Inflammatory macrophage (primary cell): ENCODE measurements around the gene A3GALT2.

Experiments used
- DNase-seq, 2 donors: peaks; one replicate each; pipeline ENCODE4 v3.0.0-alpha.2; 2020 to 2022

A3GALT2 gene

DNA sequence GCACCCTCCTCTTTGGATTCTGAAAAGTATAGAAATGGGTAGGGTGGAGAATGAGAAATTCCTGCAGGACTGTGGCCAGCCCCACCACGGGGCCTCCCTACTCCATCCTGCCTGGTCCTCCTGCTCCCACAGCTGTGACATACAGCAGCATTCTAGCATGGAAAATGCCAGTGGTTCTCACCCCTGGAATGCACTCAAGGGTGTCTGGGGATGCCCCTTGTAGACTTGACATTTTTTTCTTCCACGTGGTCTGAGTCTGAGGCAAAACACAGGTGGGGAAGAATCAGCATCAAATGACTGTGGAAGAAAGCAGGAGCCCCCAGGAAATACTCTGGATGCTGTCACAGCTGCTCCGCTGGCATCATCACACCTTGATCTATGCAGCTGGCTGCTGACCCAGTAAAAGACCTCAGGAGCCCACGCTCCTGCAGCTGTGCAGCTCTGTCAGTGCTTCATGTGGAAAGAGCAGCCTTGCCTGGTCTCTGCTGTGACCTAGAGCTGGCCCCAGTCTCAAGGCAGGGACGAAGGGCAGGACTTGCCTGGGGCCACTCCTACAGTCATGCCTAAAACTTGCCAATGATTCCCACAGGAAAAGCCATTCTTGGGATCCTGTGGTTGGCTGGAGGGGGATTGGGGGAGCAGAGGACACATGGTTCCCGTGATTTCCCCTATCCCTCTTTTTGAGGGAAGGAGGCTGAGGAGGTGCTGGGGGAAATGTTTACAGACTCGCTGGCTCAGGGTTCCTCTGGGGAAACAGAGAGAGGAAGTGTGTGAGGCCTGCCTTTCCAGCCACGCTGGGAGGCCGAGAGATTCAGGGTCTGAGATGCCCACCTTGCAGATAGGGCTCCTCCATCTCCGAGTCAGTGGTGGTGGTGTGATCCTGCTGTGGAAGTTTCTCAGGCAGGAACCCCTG lies 10.8 kb upstream of the A3GALT2 start:
- no peak for DNase-seq

DNA sequence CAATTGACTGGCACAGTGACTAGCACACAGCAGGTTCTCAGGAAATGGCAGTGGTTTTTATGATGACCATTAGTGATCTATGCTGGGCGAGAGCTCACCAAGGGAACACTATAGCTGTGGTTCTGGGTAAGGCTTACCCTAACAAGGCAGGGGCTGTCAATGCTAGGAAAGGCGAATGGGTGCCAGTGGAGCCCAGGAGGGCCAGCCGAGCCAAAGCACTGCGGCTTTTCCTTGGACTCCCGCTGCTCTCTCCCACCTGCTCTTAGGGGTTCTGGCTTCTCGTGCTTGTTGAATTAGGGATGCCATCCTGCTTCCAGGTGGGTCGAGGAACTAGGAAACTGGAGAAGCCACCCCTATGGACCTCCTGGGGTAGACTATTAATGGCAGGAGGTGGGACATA lies 10.0 kb upstream of the A3GALT2 start:
- no peak for DNase-seq

- no peak for DNase-seq
Observed at GRCh38 chr1:33330361-33330890, 9.5 kb upstream of the A3GALT2 start.

DNA sequence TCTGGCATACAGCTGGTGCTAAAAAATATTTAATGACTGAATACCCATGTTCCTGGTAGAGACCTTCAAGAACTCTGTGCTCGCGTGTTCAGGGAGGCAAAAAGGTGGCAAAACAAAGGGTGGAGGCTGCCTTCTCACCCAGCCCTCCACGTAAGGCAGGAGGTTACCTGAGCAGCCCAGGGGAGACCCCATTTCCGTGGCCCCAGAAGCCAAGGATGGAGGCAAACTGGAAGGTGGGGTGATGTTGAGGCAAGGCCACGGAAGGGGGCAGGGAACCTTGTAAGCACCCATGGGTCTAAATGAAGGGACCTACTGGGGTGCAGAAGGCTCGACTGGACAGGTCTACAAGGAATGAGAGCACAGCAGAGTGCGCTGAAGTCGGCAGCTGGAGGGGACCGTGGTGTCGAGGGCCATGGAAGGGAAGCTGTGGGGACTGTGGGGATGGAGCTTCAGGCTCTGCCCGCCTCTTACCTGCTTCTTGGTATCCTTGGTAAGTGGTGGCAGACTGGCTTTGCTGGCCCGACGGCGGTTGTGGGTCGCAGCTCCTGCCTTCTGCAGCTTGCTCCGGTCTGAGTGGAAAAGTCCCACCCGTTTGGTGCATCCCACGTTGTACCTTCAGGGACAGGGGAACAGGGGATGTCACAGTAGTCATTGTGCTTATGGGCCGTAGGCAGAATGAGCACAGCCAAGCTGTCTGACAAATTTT lies 8.9 kb upstream of the A3GALT2 start:
- DNase-seq = no peak

GRCh38 chr1:33328817-33329216 lies 7.9 kb upstream of the A3GALT2 start:
- DNase-seq = no peak

GRCh38 chr1:33327587-33328325 lies 6.9 kb upstream of the A3GALT2 start:
- peak in 1 of 2 donors; percentile 26 for DNase-seq

GRCh38 chr1:33326785-33327184 lies 5.9 kb upstream of the A3GALT2 start:
- DNase-seq = peak; percentile 74 to 83

DNA sequence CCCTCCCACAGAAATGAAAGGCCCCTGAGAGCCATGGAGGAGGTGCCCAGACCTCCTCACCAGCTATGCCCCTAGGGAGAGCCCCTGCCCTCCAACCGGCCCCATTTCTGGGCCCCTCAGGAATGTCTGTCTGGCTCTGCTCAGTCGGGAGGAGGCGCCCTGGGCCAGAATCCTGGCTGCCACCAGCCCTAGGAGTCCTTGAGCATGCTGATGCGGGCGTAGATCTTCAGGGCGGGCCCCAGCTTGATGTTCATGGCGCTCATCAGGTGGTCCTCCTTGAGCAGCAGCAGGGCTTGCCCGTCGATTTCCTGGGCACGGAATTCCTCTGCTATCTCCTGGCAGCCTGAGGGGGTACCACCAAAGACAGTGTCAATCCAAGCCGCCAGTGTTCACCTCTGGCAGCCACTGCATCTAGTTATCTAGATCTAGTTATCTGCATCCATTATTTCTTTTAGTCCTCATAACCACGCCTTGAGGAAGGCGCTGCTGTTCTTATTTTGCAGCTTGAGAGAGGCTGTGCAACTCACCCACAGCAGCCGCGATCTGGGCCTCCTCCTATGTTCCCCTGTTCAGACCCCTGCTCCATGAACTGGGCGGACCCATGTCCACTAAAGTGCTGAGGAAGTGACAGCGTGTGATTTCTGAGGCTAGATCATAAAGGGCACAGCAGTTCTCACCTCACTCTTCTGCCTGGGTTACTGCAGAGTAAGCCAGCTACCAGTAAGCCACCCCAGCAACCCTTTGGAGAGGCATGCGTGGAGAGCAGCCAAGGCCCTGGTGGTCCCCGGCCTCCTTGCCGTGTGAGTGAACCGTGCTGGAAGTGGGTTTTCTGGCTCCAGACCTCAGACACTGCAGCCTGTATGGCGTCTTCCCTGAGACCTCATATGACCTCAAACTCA lies 4.0 kb upstream of the A3GALT2 start:
- no peak for DNase-seq

DNA sequence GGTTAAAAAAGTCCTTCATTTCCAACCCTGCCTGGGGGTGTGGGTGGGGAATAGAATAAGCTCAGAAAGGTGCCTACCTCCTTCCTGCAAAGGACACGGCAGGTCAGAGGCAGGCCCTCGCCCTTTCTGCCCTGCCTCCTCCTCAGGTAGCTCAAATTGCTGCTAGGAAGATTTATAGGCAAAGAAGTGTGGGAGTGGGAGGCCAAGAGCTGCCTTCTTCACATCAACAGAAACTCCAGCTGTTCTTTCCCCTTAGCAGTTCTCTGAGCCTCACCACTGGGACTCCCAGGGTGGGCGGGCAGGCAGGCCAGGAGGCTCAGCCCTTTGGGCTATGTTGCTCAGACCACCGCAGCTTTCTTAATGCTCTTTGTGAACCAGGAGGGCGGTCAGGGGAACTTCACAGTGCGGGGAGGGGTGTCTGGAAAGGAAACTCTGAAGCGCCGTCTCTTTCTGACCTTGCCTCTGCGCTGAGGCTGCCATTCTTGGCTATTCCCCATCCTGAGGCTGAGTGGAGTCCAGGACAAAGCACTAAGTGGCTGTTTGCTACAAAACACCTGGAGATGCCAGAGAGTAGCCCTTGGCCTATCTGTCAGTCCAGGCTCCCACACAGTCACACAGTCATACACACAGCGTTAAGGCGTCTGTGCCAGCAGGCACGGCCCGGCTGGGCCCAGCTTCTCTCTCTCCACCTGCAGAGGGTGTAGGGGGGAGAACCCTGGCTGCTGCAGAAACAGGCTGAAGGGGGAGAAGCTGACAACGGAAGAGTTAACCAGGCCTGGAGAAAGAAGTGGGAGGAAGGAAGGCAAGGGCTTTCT lies 3.0 kb upstream of the A3GALT2 start:
- no peak for DNase-seq

GRCh38 chr1:33322870-33323585 lies 2.1 kb upstream of the A3GALT2 start:
- no peak for DNase-seq

- DNase-seq = no peak
Observed at GRCh38 chr1:33322109-33322508, 1.2 kb upstream of the A3GALT2 start.

DNA sequence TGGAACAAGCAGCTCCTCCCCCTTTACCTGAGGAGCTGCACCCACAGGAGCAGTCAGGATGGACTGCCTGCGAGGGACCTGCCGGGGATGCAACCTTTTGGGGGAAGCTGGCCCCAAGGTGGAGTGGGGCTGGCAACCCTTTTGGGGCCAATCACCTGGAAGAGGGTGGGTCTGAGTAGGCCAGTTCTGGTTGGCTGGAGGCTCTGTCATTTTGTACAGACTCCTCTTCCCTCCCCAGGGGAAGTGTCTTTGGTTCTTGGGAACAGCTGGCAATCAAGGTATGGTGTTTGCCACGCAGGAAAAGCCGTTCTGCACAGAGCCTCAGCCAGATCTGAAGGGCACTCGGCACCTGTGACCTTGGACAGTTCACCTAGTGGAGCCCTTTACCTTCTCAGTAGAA lies 280 bp upstream of the A3GALT2 start:
- DNase-seq = no peak

- no peak for DNase-seq
Observed at GRCh38 chr1:33319949-33320618, 814 bp downstream of the A3GALT2 start.

DNA sequence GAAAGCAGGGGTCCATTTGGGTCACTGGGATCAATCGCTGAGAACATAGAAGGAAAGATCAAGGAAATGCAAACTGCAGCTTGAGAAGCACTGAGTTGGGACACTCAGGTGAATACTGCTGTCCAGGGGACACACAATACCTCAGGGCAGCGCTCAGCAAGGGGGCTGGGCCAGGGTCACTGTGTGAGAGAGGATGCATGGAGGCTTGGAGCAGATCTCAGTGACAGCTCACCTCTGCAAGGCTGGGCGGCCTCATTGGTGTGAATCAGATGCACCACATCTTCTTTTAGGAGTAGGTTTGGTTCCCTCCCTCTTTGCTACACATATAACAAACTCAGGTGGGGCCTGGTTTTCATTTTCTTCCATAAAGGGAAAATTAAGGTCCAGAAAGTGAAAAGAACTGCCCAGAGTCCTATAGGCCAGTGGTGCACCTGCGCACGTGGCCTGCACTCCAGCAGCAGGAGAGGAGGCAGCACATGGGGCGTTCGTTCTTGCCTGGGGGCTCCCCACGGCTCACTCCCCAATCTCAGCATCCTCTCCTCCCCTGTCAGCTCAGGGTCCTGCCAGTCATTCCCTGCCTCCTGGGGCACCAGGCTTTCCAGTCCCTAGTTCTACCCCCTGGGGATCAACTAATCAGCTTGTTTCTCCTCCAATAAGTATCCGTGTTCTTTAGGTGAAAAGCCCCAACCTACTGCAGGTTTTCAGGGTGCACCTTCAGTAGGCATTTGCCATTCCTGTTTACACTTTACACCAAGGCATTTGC lies 1.5 kb downstream of the A3GALT2 start:
- DNase-seq = no peak

GRCh38 chr1:33317946-33318345 lies 3.0 kb downstream of the A3GALT2 start:
- DNase-seq = no peak

GRCh38 chr1:33317354-33317753 lies 3.5 kb downstream of the A3GALT2 start:
- DNase-seq = no peak

- DNase-seq = no peak
Observed at GRCh38 chr1:33316601-33317000, 4.3 kb downstream of the A3GALT2 start.

- no peak for DNase-seq
Observed at GRCh38 chr1:33314416-33314815, 6.5 kb downstream of the A3GALT2 start.

GRCh38 chr1:33312413-33312749 lies 8.5 kb downstream of the A3GALT2 start:
- no peak for DNase-seq
